ENCODE results near the gene RNASEL.
A peak's percentile ranks its signal among the peaks of the same experiment; 100 is the strongest.

Gene RNASEL

DNA sequence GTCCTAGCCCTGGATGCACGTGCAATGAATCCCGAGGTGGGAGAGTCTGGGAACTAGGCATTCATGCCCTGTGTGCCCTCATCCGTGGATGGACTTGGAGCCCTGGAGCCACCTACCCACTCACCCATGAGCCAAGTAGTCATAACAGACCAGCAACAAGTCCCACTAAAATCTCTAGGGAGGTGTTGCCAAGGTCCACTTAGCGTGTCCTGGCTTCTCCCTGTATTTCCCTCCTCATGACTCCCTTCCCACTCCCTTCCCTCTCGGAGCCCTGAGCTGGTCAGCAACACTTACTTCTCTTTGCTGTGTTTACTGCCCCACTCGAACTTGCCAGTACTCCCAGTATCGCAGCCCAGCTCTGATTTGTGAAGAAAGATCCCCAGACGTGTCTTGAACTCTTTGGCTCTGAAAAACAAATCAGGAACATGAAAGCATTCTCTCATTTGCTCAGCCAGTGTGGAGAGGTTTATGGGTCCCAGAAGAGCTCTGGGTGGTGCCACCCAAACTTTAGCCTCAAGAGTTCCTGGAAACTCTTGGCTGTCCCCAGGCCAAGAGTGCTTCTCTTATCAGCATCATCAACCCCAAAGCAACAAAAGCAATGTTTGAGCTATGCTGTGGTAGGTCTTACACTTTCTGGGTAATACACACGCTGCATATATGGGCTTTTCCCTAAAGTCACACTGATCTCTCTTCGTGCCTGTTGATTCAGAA, 14.0 kb upstream of the RNASEL start:
- Histone ChIP-seq H3K36me3 (ENCODE audit: insufficient read depth, low read length) (peaks cover 46% of the 10 kb centered on the region), H3K79me2 (ENCODE audit: insufficient read depth, low read length) (no peaks in the 10 kb centered on the region), H3K4me1 (ENCODE audit: insufficient read depth, low read length, severe bottlenecking) (peaks cover 40% of the 10 kb centered on the region), H2AFZ (ENCODE audit: low read length) (no peak overlapping the region), H3K9me2 (ENCODE audit: low read depth, low read length) (no peaks in the 10 kb centered on the region), H3K27ac (ENCODE audit: low read depth, low read length, poor library complexity, severe bottlenecking) (peak overlapping the region; percentile 16), H3K4me3 (ENCODE audit: low read depth, low read length, poor library complexity, severe bottlenecking) (peak overlapping the region; percentile 73), H3K4me2 (ENCODE audit: low read length) (peak overlapping the region; percentile 69), H3F3A (ENCODE audit: insufficient read depth, low read length) (no peaks in the 10 kb centered on the region), H3K9me3 (ENCODE audit: low read length) (no peaks in the 10 kb centered on the region), H3K27me3 (ENCODE audit: insufficient read depth, low read length) (no peaks in the 10 kb centered on the region), H3K9ac (ENCODE audit: low read length) (peak overlapping the region; percentile 68), H4K20me1 (ENCODE audit: insufficient read depth, low read length) (no peaks in the 10 kb centered on the region)
- TF ChIP-seq CTCF (IDR thresholded peaks at IDR 0.05; ENCODE audit: low read length) (no peak), EZH2 (IDR thresholded peaks at IDR 0.05; ENCODE audit: borderline replicate concordance, low read length) (no peak)

- no peaks in the 10 kb centered on the region for H4K20me1 ChIP-seq (ENCODE audit: insufficient read depth, low read length)
- peak overlapping the region; percentile 69 for H3K4me2 ChIP-seq (ENCODE audit: low read length)
- no peak for TF ChIP-seq EZH2 (IDR thresholded peaks at IDR 0.05; ENCODE audit: borderline replicate concordance, low read length)
- TF ChIP-seq CTCF (IDR thresholded peaks at IDR 0.05; ENCODE audit: low read length) = no peak
- H3K79me2 ChIP-seq (ENCODE audit: insufficient read depth, low read length) = no peaks in the 10 kb centered on the region
- no peak overlapping the region for H2AFZ ChIP-seq (ENCODE audit: low read length)
- H3K27me3 ChIP-seq (ENCODE audit: insufficient read depth, low read length) = no peaks in the 10 kb centered on the region
- peaks cover 46% of the 10 kb centered on the region for H3K36me3 ChIP-seq (ENCODE audit: insufficient read depth, low read length)
- H3K4me1 ChIP-seq (ENCODE audit: insufficient read depth, low read length, severe bottlenecking) = peaks cover 40% of the 10 kb centered on the region
- H3F3A ChIP-seq (ENCODE audit: insufficient read depth, low read length) = no peaks in the 10 kb centered on the region
- no peaks in the 10 kb centered on the region for H3K9me2 ChIP-seq (ENCODE audit: low read depth, low read length)
- H3K9me3 ChIP-seq (ENCODE audit: low read length) = no peaks in the 10 kb centered on the region
- H3K4me3 ChIP-seq (ENCODE audit: low read depth, low read length, poor library complexity, severe bottlenecking) = peak overlapping the region; percentile 73
- H3K9ac ChIP-seq (ENCODE audit: low read length) = peak overlapping the region; percentile 37; the same call in 1 of the 2 replicates
- H3K27ac ChIP-seq (ENCODE audit: low read depth, low read length, poor library complexity, severe bottlenecking) = peak overlapping the region; percentile 40
Observed at GRCh38 chr1:182601913-182602312, 12.9 kb upstream of the RNASEL start.

GRCh38 chr1:182601416-182601786, 12.3 kb upstream of the RNASEL start:
- H3K9me3 ChIP-seq (ENCODE audit: low read length) = no peaks in the 10 kb centered on the region
- H3K27ac ChIP-seq (ENCODE audit: low read depth, low read length, poor library complexity, severe bottlenecking) = peak overlapping the region; percentile 40
- H3K9me2 ChIP-seq (ENCODE audit: low read depth, low read length) = no peaks in the 10 kb centered on the region
- no peaks in the 10 kb centered on the region for H4K20me1 ChIP-seq (ENCODE audit: insufficient read depth, low read length)
- peak overlapping the region; percentile 73 for H3K4me3 ChIP-seq (ENCODE audit: low read depth, low read length, poor library complexity, severe bottlenecking)
- TF ChIP-seq EZH2 (IDR thresholded peaks at IDR 0.05; ENCODE audit: borderline replicate concordance, low read length) = no peak
- peak; percentile 85 for TF ChIP-seq CTCF (IDR thresholded peaks at IDR 0.05; ENCODE audit: low read length)
- H2AFZ ChIP-seq (ENCODE audit: low read length) = no peak overlapping the region
- H3K27me3 ChIP-seq (ENCODE audit: insufficient read depth, low read length) = no peaks in the 10 kb centered on the region
- peaks cover 40% of the 10 kb centered on the region for H3K4me1 ChIP-seq (ENCODE audit: insufficient read depth, low read length, severe bottlenecking)
- H3K79me2 ChIP-seq (ENCODE audit: insufficient read depth, low read length) = no peaks in the 10 kb centered on the region
- peaks cover 46% of the 10 kb centered on the region for H3K36me3 ChIP-seq (ENCODE audit: insufficient read depth, low read length)
- no peaks in the 10 kb centered on the region for H3F3A ChIP-seq (ENCODE audit: insufficient read depth, low read length)
- peak overlapping the region; percentile 69 for H3K4me2 ChIP-seq (ENCODE audit: low read length)
- H3K9ac ChIP-seq (ENCODE audit: low read length) = peak overlapping the region; percentile 37; the same call in 1 of the 2 replicates

All from OCI-LY1 (cell line).